Ramos (cell line): ENCODE data around the gene MYO1D.

ENCODE experiments used
- in situ Hi-C: fragments of 300-500 bp; cut with MboI; formaldehyde crosslinking; loops from one replicate; pipeline ENCODE4 v1.14.3; 2022; ENCODE audit warnings: low sequenced_read_pairs; ENCODE audit not compliant: unreplicated experiment

Gene MYO1D

DNA sequence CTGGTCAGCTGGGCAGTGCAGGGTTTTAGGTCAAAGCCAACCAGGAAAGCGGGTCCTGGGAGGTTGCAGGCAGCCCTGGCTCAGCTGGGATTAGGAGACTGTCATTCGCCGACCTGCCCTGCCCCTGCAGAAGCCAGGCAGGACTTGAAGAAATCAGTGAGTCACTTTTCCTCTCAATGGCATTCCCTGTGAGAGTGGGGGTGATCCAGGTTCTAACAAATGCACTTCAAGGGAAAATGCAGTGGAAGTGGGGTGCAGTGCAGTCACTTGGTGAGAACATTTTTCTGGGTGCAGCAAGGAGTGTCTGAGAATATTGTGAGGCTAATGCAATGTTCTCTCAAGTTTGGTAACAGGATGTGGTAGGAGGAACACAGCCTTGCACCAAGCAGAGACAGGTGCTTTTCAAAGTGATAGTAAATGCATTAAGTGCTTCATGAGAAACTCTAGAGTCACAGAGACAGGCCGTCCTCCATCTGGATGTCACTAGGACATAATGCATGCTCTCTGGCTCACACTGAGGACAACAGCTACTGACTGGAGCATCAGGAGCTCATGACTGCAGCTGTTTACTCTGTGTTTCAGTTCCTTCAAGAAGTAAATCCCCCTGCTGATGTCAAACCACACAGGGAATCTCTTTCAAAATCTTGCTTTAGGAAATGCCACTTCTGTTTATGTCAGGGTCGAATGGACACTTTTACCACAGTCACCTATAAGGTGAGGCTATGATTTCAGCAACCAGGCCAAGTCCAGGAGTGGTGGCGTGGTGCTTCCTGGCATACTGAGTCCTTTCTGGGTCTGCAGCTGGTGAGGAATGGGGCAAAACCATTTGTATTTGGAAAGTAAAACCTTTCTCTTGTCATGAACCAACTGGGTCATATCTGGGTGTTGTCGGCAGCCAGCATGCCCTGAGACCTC lies 373.4 kb downstream of the MYO1D start:
- in situ Hi-C loops = no loop called here

DNA sequence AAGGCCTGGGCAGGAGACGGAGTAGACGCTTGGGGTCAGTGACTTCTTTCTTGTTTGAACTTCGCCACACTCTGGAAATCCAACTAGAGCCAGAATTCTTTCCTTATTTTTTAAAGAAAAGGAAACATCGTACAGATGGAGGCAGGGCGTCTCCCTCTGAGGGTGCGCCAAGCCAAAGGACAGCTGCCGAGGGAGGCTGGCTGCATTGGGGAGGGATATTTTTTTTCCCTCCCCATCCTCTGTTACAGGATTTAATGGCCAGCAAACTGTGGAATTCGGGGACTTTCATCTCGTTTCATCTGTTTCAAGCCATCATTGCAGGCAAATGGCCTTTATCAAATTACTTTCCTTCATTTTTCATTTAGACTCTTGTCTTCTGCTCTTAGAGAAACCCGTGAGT lies 374.2 kb downstream of the MYO1D start:
- in situ Hi-C loops = no loop called here

DNA sequence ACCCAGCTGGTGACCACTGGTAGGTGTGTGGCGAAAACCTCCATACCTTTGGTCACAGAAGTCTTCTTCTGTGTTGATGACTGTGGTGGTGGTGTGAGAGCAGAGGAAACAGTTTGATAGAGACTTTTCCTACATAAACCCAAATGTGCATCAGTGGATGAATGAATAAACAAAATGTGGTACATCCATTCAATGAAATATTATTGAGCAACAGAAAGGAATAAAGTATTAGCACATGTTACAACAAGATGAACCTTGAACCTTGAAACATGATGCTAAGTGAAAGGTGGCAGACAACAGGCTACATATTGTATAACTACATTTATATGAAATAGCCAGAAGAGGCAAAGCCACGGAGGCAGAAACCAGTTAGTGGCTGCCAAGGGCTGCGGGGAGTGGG lies 374.9 kb downstream of the MYO1D start:
- in situ Hi-C loops = no loop called here

DNA sequence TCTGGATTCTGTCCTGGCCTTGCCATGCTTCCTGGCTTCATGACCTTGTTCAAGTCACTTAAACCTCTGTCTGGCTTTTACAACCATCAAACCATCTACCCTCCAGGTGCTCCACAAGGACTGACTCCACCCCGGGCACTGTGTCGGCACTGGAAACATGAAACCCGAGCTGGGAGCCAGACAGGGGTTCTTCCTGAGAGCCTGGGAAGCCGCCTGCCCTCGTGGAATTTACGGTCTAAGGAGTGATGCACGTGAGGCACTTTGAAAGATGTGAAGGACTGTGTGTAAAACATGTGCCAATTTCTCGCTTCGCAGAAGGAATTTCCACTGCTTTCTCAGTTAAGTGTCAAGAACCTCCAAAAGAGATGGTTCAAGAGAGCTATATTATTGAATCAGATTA lies 378.5 kb downstream of the MYO1D start:
- in situ Hi-C loops = no loop called here

DNA sequence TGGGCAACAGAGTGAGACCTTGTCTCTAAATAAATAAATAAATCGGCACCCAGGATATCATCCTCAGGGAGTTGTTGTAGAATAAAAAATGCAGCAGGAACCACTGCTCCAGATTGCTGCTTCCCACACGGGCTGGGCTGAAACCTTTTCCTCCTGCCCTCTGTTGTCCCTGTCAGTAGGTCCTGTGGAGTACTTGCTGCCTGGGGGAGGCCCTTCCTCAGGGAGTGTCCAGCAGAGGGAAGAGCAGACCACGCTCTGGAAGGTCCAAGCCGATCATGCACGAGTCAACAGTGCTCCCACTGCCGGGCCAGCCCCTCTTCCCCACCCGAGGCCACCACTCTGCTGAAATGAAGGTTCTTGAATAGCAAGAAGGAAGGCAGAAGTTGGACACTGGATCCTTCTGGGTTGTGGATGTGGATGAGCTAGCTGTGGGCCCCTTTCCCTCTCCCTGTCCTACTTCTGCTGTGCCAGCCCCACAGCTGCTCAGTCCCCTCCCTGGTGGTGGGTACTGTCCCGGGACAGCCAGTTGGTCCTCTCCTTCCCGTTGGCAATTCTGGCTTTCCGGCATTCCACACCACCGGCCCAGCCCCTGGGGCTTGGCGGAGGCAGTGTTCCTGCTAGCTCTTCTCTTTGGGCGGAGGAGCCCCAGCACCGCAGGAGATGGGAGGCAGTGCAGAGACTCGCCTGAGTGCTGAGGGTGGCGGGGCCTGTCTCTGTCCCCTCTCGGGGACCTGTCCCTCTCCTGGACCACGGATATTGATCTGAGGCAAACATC lies 379.3 kb downstream of the MYO1D start:
- in situ Hi-C loops = no loop called here

DNA sequence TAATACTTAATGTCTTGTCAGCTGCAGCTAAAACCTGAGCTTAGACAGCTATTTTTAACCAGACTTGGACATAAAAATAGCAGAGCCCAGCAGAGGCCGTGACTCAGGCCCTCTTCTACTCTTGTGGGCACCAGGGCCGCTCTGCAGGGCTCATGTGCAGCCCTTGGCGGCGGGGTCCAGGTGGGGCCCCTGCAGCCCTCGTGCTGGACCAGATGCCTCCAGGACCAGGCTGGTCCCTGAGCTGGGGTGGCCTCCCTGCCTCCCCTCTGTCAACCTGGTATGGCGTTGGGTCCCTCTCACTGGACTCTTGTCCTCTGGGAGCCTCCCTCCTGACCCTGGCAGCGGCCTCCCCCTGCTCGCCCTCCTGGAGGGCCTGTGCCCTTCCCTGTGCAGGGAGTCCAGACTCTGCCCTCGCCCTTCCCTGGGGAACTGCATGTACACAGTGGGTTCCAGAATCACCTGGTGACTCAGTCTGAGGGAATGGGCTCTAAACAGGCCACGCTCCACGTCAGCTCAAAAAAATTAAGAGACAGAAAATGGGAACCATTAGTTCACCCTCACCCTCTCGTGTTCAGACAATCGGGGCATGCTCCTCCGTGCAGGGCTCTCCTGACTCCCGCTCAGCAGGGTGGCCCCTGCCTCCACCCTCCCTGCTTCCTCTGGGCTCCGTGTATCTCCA lies 380.4 kb downstream of the MYO1D start:
- in situ Hi-C loops = no loop called here

DNA sequence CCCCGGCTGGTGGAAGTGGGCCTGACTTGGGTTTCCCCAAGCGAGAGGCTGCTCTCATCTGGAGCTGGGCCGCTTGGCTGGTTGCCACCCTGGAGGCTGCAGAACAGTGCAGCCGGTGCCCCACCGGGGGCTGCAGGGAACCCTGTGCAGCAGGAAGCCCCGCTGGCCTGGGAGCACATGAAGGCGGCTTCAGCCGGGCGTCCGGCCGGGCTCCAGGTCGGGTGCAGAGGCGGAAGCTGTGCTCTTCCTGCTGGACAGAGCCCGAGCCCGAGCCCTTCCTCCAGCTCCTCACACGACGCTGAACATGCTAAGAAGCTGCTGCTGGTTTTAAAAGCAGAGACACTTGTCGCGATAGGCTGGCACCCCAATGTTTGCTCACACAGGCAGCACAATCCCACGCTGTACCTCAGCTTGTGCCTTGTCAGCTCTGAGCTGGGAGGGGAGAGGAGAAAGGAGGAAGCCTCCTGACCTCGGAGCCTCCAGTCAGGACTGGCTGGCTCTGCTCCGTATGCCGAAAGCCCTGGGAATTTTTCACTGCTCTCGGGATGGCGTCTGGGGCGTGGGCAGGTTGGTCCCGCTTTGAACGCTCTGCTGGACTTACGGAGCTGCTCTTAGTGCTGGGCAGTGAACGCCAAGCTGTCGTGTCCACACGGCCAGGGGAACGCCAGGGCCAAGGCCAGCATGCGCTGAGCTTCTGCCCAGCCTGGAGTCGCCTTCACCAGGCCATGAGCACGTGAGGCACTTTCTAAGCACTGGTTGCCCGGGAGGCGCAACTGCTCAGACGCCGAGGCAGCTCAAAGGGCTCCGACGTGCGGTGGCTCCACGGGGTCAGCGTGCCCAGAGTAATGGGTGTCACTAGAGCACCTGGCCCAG lies 381.3 kb downstream of the MYO1D start:
- in situ Hi-C loops = no loop called here

DNA sequence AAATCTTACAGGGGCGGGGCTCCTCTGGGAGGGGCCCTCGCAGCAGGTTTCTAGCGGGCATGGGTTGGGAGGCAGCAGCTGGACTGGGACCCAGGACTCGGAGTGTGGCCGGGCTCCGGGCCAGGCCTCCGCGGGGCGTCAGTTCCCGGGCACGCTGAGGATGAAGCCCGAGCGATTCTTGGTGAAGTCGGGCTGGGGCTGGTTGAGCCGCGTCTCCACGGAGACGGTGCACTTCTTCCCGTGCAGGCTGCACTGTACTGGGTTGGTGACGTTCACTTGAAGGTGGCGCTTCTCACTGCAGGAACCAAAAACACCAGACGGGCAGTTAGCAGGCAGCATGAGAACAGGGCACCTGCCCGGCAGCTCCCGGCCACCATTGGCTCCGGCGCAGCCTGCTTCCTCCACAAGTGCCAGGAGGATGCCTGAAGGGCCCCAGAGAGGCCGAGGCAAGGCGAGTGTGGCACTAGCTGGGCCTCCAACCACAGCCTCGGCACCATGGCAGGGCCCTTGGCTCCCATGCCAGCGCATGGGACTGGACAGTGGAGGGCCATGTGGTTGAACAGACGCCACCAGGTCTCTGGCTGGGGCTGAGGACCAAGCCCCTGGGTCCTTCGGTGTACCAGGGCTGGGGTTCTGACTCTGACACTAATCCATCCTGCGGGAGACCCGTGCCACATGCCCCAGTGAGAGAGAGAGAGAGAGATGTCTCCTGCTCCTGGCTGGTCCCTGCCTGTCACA lies 382.1 kb downstream of the MYO1D start:
- in situ Hi-C loops = no loop called here

DNA sequence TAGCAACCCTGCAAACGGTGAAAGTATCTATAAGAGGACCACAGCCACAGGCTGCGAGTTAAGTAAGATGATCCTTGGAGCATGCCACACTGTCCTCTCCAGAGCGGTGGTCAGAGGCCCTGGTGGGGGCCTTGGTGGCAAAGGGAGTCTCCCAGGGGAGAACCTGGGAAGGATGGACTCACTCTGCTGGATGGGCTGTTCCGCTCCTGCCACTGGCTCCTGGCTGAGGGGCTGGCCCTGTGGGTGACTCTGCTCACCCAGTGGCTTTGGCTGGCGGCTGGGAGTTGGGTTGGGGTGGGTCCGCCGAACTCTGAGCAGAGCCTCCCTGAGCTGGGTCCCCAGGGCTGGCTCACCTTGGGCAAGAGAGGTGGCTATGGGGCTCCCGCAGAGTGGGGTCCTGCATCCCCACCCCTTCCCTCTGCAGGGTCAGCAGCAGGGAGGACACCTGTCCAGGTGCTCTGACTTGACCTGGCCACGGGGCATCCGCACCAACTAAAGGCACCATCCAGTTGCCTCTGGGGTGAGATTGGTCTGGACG lies 382.9 kb downstream of the MYO1D start:
- in situ Hi-C loops = no loop called here

DNA sequence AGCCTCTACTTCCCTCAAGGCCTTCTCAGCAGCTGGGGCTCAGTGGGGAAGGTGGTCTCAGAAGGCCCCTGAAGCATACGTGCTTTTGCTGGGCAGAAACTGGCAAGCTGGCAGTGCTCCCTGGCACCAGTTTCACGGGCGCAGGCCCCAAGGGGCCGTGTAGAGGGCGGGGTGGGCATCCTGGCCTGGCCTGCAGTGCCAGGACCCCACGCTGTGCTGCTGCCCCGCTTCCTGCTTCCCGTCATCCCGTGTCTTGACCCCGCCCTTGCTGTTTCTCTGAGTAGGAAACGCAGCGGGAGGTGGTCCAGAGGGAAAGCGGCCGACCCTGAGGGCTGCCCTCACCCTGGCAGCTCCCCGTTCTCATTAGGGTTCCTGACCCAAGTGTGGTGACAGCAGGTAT lies 383.4 kb downstream of the MYO1D start:
- in situ Hi-C loops = no loop called here

DNA sequence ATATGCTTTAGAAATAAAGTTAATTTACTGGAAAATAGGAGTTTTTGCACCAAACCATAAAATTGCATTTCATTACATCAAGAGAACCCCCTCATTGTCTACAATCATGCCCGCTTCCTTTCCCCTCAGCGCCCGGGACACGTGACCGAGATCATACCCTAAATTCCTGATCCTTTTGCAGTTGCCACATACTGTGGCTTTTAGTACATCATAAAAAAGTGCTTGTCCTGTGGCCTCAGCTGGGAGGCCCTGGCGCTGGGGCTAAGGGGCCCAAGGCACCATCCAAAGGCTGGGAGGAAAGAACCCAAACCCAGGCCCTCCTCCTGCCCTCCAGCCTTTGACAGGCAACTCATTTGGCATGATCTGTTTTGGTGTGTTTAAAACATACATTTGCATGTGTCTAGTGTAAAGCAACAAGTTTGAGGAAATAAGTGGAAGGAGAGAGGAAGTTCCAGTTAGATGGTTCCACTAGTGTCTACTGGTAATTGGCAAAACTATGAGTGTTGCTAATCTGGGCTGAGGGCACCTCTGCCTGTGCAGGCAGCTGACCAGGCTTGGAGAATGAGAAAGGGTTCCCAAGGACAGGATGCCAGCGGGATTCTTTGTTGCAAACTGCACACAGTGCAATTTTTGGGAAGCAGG lies 384.2 kb downstream of the MYO1D start:
- in situ Hi-C loops = no loop called here

DNA sequence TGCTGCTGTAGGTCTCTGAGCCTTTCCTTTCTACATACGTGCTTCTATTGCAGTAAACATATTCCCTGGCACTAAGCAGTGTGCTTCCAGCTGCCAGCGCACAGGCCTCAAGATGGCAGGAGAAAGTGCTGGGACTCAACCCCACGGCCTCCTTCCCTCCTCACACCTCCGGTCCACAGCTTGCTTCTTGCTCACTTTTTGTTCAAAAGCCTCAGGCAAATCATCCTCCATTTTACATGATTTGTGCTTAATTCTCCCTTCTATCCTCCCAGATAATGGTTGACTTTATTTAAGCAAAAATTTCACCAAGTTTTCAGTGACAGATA lies 384.7 kb downstream of the MYO1D start:
- in situ Hi-C loops = no loop called here

DNA sequence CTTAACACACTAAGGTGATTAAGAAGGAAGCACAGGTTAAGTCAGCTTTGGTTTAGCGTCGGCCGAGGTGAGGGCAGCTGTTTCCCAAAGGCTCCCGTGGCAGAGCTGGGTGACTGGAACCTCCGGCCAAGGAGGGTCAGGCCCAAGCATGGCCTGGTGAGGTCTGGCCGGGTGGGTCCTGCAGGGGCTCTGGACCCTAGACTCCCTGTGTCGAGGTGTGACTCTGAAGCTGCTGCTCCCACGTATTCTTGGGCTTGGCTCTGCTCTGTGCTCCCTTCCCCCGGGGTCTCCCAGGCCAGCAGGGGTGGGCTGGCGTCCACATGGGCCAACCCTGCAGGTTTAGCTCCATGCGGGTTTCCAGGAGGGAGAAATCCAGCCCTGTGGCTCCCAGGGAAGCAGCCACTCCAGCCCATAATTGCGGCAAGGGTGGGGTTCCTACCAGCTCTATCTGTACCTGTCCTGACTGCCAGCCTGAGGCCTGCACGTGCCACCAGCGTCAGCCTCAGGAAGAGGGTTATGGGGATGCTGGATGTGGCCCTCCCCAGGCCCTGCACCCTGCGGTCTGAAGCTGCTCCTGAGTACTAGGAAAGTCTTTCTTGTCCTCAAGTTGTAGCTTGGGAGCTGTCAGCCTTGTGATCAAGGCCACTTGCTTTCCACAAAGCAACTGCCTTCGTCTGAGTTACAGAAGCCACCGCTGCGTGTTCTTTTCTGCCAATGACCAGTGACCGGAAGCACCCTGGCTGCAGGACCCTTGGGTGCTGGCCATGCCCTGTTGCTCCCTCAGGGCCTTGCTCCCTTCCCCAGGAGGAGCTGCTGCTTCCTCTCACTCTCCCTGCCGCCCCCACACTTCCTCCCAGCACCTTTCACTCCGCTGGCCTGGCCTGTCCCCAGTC lies 385.3 kb downstream of the MYO1D start:
- in situ Hi-C loops = no loop called here

DNA sequence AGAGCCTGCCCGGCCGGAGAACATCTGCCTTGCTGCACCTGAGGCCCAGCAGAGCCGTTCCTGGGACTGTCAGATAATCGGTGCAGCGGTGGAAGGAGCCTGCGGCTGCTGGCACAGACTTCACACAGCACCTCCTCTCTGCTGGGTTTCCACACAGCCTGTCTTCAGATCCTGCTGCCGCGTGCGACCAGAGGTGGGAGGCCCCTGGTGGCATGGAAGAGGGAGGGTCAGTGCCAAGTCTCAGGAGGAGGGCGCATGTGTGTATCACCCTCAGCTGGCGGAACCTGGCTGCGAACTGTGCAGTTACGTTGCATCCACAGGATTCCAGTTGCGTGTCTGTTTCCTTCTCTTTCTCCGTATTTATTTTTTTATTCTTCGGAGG lies 386.8 kb downstream of the MYO1D start:
- in situ Hi-C loops = no loop called here

DNA sequence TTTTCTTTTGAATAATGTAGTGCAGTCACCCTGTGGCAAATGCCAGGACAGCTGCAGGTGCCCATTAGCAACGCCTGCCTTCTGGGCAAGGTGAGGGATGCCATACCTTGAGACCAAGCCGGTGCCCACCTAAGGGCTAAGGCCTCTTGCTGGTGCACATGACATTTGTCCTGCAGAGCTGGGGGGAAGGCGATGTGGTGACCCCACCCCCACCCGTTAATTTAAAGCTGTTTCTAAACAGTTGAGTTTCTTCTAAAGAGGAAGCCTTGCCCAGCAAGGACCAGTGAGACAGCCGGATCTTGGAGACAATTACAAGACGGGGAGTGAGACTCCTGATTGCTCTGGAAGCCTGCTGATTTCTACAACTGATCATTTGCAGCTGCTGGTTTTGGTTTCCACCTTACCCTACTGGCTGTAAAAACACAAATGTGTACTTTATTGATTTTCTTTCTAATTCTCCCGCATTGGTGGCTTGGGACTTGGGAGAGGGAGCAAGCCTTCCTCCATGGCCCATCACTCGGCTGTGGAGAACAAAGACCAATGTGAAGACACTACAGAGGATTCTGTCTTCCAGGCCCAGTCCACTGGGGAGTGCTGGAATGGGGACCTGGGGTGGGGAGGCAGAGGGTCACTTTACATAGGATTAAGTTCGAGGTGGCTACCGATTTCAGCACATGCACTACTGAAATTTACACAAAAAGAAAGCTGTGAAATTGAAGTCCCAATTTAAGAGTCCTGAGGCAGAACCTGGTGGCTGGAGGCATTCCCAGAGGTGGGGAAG lies 387.4 kb downstream of the MYO1D start:
- in situ Hi-C loops = no loop called here

DNA sequence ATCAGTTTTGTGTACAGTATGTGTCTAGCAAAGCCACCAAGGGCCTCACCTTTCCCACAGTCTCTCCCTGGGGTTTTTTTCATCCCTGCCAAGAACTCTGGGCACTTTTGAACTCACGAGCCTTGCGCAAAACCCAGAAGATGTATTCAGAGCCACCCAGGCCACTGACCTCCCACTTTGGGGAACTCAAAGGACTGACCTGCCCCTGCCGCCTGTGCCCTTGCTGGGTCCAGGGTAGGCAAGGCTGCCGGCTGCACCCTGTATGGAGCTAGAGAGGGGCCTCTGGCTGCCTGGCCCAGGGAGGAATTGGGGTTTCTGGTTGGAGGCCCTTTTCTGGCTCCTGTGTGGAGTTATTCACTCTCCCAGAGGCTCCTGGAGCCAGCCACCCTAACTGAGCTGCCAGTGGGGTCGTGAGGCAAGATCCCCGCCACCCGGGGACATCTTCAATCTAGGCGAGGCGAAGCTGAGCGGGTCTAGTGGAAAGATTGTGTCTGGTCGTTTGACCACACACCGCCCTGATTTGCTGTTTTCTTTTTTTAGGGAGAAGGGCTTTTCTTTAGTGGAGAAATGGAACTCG lies 388.2 kb downstream of the MYO1D start:
- in situ Hi-C loops = no loop called here

DNA sequence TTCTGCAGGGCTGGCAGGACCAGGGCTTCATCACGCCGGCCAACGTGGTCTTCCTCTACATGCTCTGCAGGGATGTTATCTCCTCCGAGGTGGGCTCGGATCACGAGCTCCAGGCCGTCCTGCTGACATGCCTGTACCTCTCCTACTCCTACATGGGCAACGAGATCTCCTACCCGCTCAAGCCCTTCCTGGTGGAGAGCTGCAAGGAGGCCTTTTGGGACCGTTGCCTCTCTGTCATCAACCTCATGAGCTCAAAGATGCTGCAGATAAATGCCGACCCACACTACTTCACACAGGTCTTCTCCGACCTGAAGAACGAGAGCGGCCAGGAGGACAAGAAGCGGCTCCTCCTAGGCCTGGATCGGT lies 388.8 kb downstream of the MYO1D start:
- in situ Hi-C loops = no loop called here
